Measurements from ENCODE around the gene RCSD1. TPM values are rescaled to one million over a fixed set of nuclear protein-coding genes. Genes with fewer than 3 reads are reported as not detected.

RCSD1 gene
- polyA plus RNA-seq, 3 donors: 116 to 218 (median 216) TPM

- Mint-ChIP-seq H3K27ac (peak overlapping the region; percentile 25 to 85 (median 60)), H3K36me3 (no peaks in the 10 kb centered on the region), H3K4me3 (peak overlapping the region; percentile 93 to 95), H3K4me1 (peaks cover 37% of the 10 kb centered on the region), H3K27me3 (ENCODE audit: low read depth in 3 of 3) (peaks cover 14 to 15% (median 14%) of the 10 kb centered on the region in 3 donors), H3K9me3 (no peaks in the 10 kb centered on the region)
- WGBS (ENCODE audit: insufficient coverage): under 1% methylated on average over 38 of the region's 50 CpGs
- no peaks in the 10 kb centered on the region for H3K27me3 ChIP-seq (ENCODE audit: control insufficient read depth in 2 of 2, insufficient read depth in 2 of 2, low read length in 2 of 2)
- H3K27ac ChIP-seq (ENCODE audit: low read depth in 1 of 2, low read length in 2 of 2): peak overlapping the region in 1 of 2 donors; percentile 5
- no peaks in the 10 kb centered on the region for H3K9me3 ChIP-seq (replicated peaks in 1 of 2; ENCODE audit: control insufficient read depth in 1 of 2, insufficient read depth in 1 of 2, low read length in 2 of 2)
- peak overlapping the region; percentile 65 for H3K9ac ChIP-seq (ENCODE audit: insufficient read depth, low read length, poor library complexity, severe bottlenecking)
- DNase-seq: peak; percentile 82 to 86 (median 83)
- H3K79me2 ChIP-seq (ENCODE audit: insufficient read depth, low read length): no peaks in the 10 kb centered on the region
- intact Hi-C loops (cut with micrococcal nuclease): no loop called here
- no peak for TF ChIP-seq CTCF (IDR thresholded peaks at IDR 0.05)
- H4K20me1 ChIP-seq (ENCODE audit: insufficient read depth, low read length): no peaks in the 10 kb centered on the region
- peak overlapping the region; percentile 66 to 95 (median 87) for H3K4me3 ChIP-seq (replicated peaks in 1 of 3; ENCODE audit: low read depth in 2 of 3, low read length in 3 of 3)
- H2AFZ ChIP-seq (ENCODE audit: insufficient read depth, low read depth, low read length, poor library complexity, severe bottlenecking): peak overlapping the region; percentile 90
- H3K4me2 ChIP-seq (replicated peaks; ENCODE audit: extremely low read depth, low read length, poor library complexity, severe bottlenecking): peak overlapping the region; percentile 94
- peaks cover 23 to 40% of the 10 kb centered on the region in 2 donors for H3K4me1 ChIP-seq (ENCODE audit: control insufficient read depth in 1 of 2, insufficient read depth in 2 of 2, low read length in 2 of 2)
- no peaks in the 10 kb centered on the region for H3K36me3 ChIP-seq (replicated peaks in 1 of 2; ENCODE audit: control insufficient read depth in 1 of 2, insufficient read depth in 2 of 2, low read length in 2 of 2)
Measured at GRCh38 chr1:167714439-167715156, 84.6 kb downstream of the RCSD1 start.

- H3K4me1 Mint-ChIP-seq: peaks cover 42% of the 10 kb centered on the region
- peak overlapping the region; percentile 22 for H3K9ac ChIP-seq (ENCODE audit: insufficient read depth, low read length, poor library complexity, severe bottlenecking)
- no peaks in the 10 kb centered on the region for H3K27me3 ChIP-seq (ENCODE audit: control insufficient read depth in 2 of 2, insufficient read depth in 2 of 2, low read length in 2 of 2)
- H3K4me3 Mint-ChIP-seq: peak overlapping the region; percentile 93 to 95
- H3K36me3 Mint-ChIP-seq: no peaks in the 10 kb centered on the region
- no peaks in the 10 kb centered on the region for H4K20me1 ChIP-seq (ENCODE audit: insufficient read depth, low read length)
- peak overlapping the region; percentile 90 for H2AFZ ChIP-seq (ENCODE audit: insufficient read depth, low read depth, low read length, poor library complexity, severe bottlenecking)
- peak; percentile 85 for TF ChIP-seq CTCF (IDR thresholded peaks at IDR 0.05)
- no peaks in the 10 kb centered on the region for H3K9me3 ChIP-seq (replicated peaks in 1 of 2; ENCODE audit: control insufficient read depth in 1 of 2, insufficient read depth in 1 of 2, low read length in 2 of 2)
- peak overlapping the region in 1 of 2 donors; percentile 5 for H3K27ac ChIP-seq (ENCODE audit: low read depth in 1 of 2, low read length in 2 of 2)
- H3K4me3 ChIP-seq (replicated peaks in 1 of 3; ENCODE audit: low read depth in 2 of 3, low read length in 3 of 3): peak overlapping the region; percentile 66 to 95 (median 87)
- peak; percentile 83 to 90 (median 87) for DNase-seq
- H3K27ac Mint-ChIP-seq: peak overlapping the region; percentile 45 to 85 (median 61)
- 0% methylated on average over 12 of the region's 26 CpGs for WGBS (ENCODE audit: insufficient coverage)
- H3K27me3 Mint-ChIP-seq (ENCODE audit: low read depth in 3 of 3): peaks cover 14 to 15% (median 14%) of the 10 kb centered on the region in 3 donors
- H3K4me2 ChIP-seq (replicated peaks; ENCODE audit: extremely low read depth, low read length, poor library complexity, severe bottlenecking): peak overlapping the region; percentile 94
- H3K36me3 ChIP-seq (replicated peaks in 1 of 2; ENCODE audit: control insufficient read depth in 1 of 2, insufficient read depth in 2 of 2, low read length in 2 of 2): no peaks in the 10 kb centered on the region
- no peaks in the 10 kb centered on the region for H3K79me2 ChIP-seq (ENCODE audit: insufficient read depth, low read length)
- peaks cover 0 to 1% (median 0%) of the 10 kb centered on the region in 7 donors for H3K9me3 Mint-ChIP-seq
- intact Hi-C loops (cut with micrococcal nuclease): no loop called here
- peaks cover 29 to 46% of the 10 kb centered on the region in 2 donors for H3K4me1 ChIP-seq (ENCODE audit: control insufficient read depth in 1 of 2, insufficient read depth in 2 of 2, low read length in 2 of 2)
Measured at GRCh38 chr1:167715157-167715999, 85.3 kb downstream of the RCSD1 start.

Measured in CD14-positive monocyte (primary cell).